HG02763 (cell line): Measurements from ENCODE around the gene TWIST2.

Experiments
- ATAC-seq: cut with Tn5 transposase; IDR thresholded peaks from one replicate; pipeline ENCODE4 v1.9.1; 2021; ENCODE audit warnings: mild to moderate bottlenecking, moderate library complexity; ENCODE audit not compliant: unreplicated experiment

TWIST2 gene

GRCh38 chr2:238888781-238889180, 40.9 kb downstream of the TWIST2 start:
- no peak for ATAC-seq

GRCh38 chr2:238890131-238890530, 42.2 kb downstream of the TWIST2 start:
- no peak for ATAC-seq

- ATAC-seq = no peak
These were observed 43.0 kb downstream of the TWIST2 start for GRCh38 chr2:238890618-238891456.

GRCh38 chr2:238891457-238892203, 43.7 kb downstream of the TWIST2 start:
- no peak for ATAC-seq

GRCh38 chr2:238892204-238892500, 44.3 kb downstream of the TWIST2 start:
- no peak for ATAC-seq

GRCh38 chr2:238892796-238893195, 44.9 kb downstream of the TWIST2 start:
- ATAC-seq = no peak

GRCh38 chr2:238893349-238894000, 45.6 kb downstream of the TWIST2 start:
- no peak for ATAC-seq

GRCh38 chr2:238894226-238894949, 46.5 kb downstream of the TWIST2 start:
- no peak for ATAC-seq

- ATAC-seq = no peak
These were observed 47.0 kb downstream of the TWIST2 start for GRCh38 chr2:238894950-238895298.

GRCh38 chr2:238895361-238895882, 47.5 kb downstream of the TWIST2 start:
- ATAC-seq = no peak

GRCh38 chr2:238895891-238896600, 48.2 kb downstream of the TWIST2 start:
- no peak for ATAC-seq

GRCh38 chr2:238896641-238897040, 48.8 kb downstream of the TWIST2 start:
- no peak for ATAC-seq

- no peak for ATAC-seq
These were observed 49.4 kb downstream of the TWIST2 start for GRCh38 chr2:238897122-238897880.

GRCh38 chr2:238897911-238898311, 50.0 kb downstream of the TWIST2 start:
- no peak for ATAC-seq

- no peak for ATAC-seq
These were observed 50.8 kb downstream of the TWIST2 start for GRCh38 chr2:238898534-238899281.

- ATAC-seq = no peak
These were observed 51.5 kb downstream of the TWIST2 start for GRCh38 chr2:238899386-238899785.

- ATAC-seq = no peak
These were observed 52.6 kb downstream of the TWIST2 start for GRCh38 chr2:238900511-238900910.

- no peak for ATAC-seq
These were observed 53.7 kb downstream of the TWIST2 start for GRCh38 chr2:238901461-238902057.

- ATAC-seq = no peak
These were observed 54.4 kb downstream of the TWIST2 start for GRCh38 chr2:238902285-238902684.
